Pulmonary artery endothelial cell (primary cell): Measurements from ENCODE around the gene RRP1B. TPM values are rescaled to one million over a fixed set of nuclear protein-coding genes. Genes with fewer than 3 reads are reported as not detected.

Experiments used
- DNase-seq: peaks from one replicate; pipeline ENCODE4 v3.0.0-alpha.2; 2011; ENCODE audit warnings: low read depth, low spot score
- total RNA-seq: library from RNA; depleted of rRNA; stranded (reverse); fragments of >200 nt; gene quantifications from 2 replicates; pipeline ENCODE4 v1.2.3, GENCODE V29; 2014

RRP1B gene
- total RNA-seq, 1 donor from 2014 or later, result 44.8 TPM

GRCh38 chr21:43723648-43724047 lies 64.3 kb downstream of the RRP1B start:
- no peak for DNase-seq

GRCh38 chr21:43726686-43727518 lies 67.5 kb downstream of the RRP1B start:
- no peak for DNase-seq

- no peak for DNase-seq
Observed at GRCh38 chr21:43727519-43728153, 68.3 kb downstream of the RRP1B start.

DNA sequence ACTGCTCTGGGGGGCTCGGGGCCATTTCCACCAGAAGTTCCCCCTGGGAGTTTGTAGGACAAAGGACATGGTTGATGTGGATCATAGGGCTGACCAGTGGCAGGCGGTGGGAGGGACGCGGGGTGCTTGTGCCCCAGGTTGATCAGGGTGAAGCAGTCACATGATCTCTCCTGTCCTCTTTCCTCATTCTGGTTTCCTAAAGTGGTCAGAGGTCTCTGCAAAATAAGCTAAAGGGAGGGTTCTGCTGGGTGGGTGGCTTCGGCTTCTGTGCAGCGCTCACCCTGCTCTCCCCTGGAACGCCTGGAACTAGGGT lies 68.8 kb downstream of the RRP1B start:
- DNase-seq, result no peak

DNA sequence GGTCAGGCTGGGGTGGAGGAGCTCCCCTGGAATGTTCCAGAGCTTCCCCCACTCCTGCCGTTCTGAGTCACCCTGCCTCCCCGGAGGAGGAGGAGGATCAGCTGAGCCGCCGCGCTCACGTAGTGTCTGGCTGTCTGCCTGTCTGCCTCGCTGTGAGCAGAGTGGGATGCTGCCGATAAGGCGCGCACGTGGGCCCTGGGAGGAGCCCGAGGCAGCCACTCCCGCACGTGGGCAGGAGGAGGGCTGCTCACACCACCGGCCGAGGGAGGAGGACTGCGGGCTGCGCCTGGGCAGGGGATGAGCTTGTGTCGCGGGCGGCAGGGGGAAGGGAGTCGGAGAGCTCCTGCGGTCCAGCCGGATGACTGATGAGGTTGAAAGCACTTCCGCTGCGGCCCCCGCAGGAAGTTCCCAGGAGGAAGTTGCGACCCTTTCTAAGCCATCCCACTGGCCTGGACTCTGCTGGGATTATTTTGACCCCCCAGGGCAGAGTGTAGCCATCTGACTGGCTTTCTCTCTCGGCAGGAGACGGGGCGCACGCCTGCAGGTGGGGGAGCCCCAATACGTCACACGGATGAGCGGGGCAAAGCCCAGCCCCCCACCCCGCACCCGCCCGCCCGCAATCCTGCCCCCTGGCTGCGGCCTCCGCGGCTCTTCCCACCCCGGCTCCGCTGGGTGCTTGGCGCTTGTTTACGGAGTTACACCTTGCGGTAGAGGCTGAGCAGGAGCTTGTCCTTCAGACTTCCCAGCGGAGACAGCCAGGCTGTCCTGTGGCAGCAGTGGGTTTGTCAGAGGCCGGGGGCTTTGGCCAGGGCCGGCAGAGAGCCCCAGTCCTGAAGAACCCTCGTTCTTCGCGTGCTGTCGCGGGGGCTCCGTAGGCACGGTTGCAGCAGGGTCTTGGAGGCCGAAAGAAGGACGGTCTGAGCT lies 69.4 kb downstream of the RRP1B start:
- DNase-seq, result peak; percentile 64

GRCh38 chr21:43731476-43731875 lies 72.1 kb downstream of the RRP1B start:
- no peak for DNase-seq

GRCh38 chr21:43731891-43732711 lies 72.7 kb downstream of the RRP1B start:
- DNase-seq, result no peak

- DNase-seq, result no peak
Observed at GRCh38 chr21:43733060-43733459, 73.7 kb downstream of the RRP1B start.

GRCh38 chr21:43733529-43734071 lies 74.2 kb downstream of the RRP1B start:
- no peak for DNase-seq

- no peak for DNase-seq
Observed at GRCh38 chr21:43734131-43734927, 75.0 kb downstream of the RRP1B start.

DNA sequence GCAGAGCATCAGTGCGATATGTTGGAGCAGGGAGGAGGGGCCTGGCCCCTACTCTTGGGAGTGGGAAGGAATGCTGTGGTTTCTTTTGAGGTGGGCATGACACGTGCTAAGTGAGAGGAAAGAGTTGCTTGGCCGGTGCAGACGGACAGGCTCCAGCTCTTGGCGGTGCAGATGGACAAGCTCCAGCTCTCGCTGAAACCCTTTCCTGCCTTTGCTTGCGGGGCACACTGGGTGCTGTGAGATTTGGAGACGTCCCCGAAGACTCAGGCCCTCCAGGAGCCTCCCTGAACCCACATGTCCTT lies 75.5 kb downstream of the RRP1B start:
- no peak for DNase-seq

DNA sequence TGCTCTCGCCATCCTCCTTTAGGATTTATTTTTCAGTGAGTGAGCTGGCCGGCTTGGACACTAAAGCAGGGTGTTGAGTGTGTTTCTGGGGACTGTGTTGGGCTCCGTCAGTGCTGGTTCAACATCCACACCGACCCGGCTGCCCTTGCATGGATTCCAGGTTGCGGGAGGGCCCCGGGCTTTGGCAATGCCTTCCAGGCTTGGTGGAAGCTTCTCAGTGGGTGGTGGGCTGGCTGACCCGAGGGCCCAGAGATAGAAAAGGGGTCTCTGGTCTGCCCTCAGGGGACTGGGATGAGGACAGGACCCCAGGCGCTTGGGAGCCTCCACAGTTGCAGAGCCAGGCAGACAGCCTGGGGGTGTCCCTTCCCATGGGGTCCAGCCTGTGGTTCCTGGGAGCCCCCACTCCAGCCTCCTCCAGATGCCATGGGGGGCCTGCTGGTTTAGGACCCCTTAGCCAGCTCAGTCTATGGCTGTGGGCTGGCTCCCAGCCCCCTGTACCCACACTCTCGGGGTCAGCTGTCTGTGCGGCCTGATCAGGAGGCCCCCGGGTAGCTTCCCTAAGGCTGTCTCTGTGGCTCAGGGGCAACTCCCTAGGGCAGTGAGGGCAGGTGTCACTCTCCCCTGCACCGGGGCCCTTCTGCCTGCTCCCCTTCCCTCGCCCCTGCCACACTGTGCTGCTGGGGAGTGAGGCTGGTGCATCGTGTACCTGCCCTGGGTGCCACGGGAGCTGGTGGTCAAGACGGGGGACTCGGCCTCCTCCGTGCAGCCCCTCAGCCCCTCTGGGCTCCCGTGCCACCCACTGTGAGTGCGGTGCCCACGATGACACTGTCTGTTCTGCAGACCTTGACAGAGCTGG lies 76.1 kb downstream of the RRP1B start:
- no peak for DNase-seq

GRCh38 chr21:43736224-43736883 lies 77.0 kb downstream of the RRP1B start:
- DNase-seq, result no peak

DNA sequence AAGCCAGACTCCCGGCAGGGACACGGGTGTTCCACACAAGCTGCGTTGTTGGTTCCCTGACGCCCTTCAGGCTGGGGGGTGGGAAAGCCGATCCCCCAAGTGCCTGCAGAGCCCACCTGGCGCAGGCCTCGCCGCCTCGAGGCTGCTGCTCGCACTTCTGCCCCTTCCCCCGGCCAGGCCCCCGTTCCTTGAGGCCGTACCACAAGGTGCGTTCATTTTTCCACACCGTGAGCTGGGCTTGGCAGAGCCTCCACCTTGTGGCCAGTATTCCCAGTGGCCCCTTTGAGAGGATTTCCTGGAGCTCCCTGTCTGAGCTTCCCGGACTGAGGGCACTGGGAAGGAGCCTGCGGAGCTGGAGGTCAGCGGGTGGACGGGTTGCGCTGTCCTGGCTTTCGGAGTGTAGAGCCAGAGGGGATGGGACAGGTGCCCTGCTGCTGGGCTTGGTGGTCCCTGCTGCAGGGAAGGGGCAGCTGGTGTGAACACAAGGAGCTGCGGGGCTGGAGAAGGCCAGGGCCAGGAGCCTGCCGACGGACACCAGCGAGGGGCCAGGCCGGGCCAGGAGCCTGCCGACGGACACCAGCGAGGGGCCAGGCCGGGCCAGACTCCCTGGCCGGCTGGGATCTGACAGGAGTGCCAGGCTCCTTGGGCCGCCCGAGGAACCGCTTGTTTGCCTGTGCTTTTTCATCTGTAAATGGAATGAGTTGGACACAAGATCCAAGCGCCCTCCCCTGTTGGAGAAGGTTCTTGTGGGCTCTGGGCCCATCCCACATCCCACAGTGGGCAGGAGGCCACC lies 78.0 kb downstream of the RRP1B start:
- no peak for DNase-seq

DNA sequence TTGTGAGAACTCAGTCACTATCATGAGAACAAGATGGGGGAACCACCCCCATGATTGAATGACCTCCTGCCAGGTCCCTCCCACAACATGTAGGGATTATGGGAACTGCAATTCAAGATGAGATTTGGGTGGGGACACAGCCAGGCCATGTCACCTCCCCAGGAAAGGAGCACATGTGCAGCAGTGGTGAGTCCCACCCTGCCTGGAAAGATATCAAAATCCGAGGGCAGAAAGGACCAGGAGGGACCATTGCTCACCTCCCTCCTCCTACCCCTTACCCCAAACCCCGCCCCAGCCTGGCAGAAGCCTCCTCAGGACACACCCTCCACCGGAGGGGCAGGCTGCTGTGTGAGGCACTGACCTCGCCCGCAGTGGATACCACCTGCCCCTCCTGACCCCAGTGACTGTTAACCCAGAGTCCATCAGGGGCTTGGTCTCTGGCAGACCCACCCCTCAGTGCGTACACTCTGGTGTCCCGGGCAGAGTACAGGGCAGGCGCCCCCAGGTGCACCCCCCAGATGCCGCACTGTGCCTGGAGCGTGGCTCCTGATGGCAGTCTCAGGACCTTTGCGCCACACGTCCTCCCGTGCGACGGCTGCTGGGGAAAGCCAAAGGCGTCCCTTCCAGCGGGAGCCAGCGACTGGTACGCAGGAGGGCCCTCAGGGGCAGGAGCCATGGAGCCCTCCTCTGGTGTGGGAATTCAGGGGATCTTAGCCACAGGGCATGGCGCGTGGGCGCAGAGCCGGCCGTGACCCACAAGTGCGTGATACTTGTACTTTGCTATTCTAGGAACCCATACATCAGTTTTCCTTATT lies 80.5 kb downstream of the RRP1B start:
- no peak for DNase-seq

DNA sequence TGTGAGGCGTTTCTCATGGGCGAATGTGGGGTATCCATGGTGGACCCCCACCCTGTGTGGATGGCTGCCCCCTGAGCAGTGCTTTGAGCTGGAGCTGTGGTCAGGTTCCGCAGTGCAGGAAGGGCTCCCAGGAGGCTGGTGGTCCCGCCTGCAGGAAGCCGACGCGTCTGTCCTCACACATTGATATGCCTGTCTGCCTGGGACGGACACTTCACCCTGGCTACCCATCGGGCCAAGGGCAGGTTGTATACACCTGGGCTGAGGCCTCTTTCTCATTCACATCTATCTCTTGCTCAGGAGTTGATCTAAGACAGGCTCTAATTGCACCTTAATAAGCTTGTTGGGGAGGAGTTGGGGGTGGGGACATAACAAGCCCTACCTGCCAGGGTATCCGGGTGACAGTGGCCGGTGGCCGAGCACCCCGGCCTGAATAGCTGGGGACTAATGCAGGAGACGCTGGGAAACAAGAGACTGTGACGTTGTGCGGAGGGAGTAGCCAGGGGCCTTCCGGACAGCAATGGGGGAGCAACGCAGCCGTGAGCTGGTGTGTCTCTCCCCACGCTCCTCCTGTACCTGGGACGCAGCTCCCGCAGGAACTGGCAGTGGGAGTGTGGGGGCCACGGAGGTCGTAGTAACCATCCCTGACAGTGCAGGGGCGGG lies 81.3 kb downstream of the RRP1B start:
- DNase-seq, result no peak
